A549 (cell line): ENCODE measurements around the gene NEMF.
"Not testable (repeated sequence)": the region's sequence is repeated elsewhere in the genome, so short reads cannot be mapped to it uniquely, and the experiment has no call there.

Source experiments
- BHLHE40 ChIP-seq: IDR thresholded peaks from 2 replicates; pipeline ENCODE4 v1.6.1; 2012; ENCODE audit warnings: low read depth, low read length, inconsistent platforms
- EHMT2 ChIP-seq: fragments of 200-600 bp; sonication (generic); IDR thresholded peaks from 2 replicates; pipeline ENCODE4 v1.6.1; 2016; ENCODE audit warnings: antibody characterized with exemption, low read depth, mild to moderate bottlenecking, moderate library complexity
- EP300 ChIP-seq, 2 experiments: fragments of >200 bp; sonication (Bioruptor Twin); formaldehyde crosslinking; IDR thresholded peaks; 2 replicates in 1 of 2; 3 replicates in 1 of 2; pipeline ENCODE4 v1.6.1; 2016 to 2017
- JUN ChIP-seq, 2 experiments: fragments of >200 bp; sonication (Bioruptor Twin); formaldehyde crosslinking; IDR thresholded peaks; 2 replicates in 1 of 2; 3 replicates in 1 of 2; pipeline ENCODE4 v1.6.1; 2016 to 2017
- MYC ChIP-seq: IDR thresholded peaks from 2 replicates; pipeline ENCODE4 v1.6.1; 2012; ENCODE audit warnings: mild to moderate bottlenecking, inconsistent platforms, low read length, improper control_type of control experiment, borderline replicate concordance
- NPAS2 ChIP-seq: fragments of 250-450 bp; sonication (Bioruptor Pico); IDR thresholded peaks from 2 replicates; pipeline ENCODE4 v1.8.0; 2022; ENCODE audit warnings: mild to moderate bottlenecking, moderate library complexity, borderline replicate concordance
- POLR2AphosphoS2 ChIP-seq: conservative IDR thresholded peaks from 2 replicates; pipeline ENCODE4 v1.6.1; 2012; ENCODE audit warnings: low read length, improper control_type of control experiment, inconsistent platforms
- TF ChIP-seq, protein P1 (sequence below): fragments of >200 bp; sonication (Bioruptor Twin); formaldehyde crosslinking; IDR thresholded peaks from 3 replicates; pipeline ENCODE4 v1.5.1; 2016
- TF ChIP-seq, protein P2 (sequence below): IDR thresholded peaks from 2 replicates; pipeline ENCODE4 v1.6.1; 2012
- TF ChIP-seq, protein P3 (sequence below): fragments of 200-600 bp; sonication (generic); IDR thresholded peaks from 2 replicates; pipeline ENCODE4 v1.6.1; 2016; ENCODE audit warnings: antibody characterized with exemption, mild to moderate bottlenecking, moderate library complexity
- TF ChIP-seq, protein P4 (sequence below): IDR thresholded peaks from 2 replicates; pipeline ENCODE4 v1.6.1; 2012

DNA sequence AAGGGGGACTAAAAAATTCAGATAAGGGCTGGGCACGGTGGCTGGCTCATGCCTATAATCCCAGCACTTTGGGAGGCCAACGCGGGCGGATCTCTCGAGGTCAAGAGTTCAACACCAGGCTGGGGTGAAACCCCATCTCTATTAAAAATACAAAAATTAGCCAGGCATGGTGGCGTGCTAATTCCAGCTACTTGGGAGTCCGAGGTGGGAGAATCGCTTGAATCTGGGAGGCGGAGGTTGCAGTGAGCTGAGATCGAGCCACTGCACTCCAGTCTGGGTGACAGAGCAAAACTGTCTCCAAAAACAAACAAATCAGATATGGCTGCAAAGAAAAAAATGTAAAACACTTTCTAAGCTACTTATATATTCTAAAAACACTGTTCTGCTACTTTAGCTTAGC is 80.9 kb downstream of the NEMF start:
- not testable (repeated sequence) for TF ChIP-seq JUN (IDR thresholded peaks at IDR 0.05); POLR2AphosphoS2; NPAS2 (CRISPR knock-in tag); EHMT2; MYC; EP300 (IDR thresholded peaks at IDR 0.05); BHLHE40
- TF ChIP-seq, protein P1, sequence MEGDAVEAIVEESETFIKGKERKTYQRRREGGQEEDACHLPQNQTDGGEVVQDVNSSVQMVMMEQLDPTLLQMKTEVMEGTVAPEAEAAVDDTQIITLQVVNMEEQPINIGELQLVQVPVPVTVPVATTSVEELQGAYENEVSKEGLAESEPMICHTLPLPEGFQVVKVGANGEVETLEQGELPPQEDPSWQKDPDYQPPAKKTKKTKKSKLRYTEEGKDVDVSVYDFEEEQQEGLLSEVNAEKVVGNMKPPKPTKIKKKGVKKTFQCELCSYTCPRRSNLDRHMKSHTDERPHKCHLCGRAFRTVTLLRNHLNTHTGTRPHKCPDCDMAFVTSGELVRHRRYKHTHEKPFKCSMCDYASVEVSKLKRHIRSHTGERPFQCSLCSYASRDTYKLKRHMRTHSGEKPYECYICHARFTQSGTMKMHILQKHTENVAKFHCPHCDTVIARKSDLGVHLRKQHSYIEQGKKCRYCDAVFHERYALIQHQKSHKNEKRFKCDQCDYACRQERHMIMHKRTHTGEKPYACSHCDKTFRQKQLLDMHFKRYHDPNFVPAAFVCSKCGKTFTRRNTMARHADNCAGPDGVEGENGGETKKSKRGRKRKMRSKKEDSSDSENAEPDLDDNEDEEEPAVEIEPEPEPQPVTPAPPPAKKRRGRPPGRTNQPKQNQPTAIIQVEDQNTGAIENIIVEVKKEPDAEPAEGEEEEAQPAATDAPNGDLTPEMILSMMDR, result not testable (repeated sequence)
- TF ChIP-seq, protein P2, sequence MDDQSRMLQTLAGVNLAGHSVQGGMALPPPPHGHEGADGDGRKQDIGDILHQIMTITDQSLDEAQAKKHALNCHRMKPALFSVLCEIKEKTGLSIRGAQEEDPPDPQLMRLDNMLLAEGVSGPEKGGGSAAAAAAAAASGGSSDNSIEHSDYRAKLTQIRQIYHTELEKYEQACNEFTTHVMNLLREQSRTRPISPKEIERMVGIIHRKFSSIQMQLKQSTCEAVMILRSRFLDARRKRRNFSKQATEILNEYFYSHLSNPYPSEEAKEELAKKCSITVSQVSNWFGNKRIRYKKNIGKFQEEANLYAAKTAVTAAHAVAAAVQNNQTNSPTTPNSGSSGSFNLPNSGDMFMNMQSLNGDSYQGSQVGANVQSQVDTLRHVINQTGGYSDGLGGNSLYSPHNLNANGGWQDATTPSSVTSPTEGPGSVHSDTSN, result not testable (repeated sequence)
- TF ChIP-seq, protein P3, sequence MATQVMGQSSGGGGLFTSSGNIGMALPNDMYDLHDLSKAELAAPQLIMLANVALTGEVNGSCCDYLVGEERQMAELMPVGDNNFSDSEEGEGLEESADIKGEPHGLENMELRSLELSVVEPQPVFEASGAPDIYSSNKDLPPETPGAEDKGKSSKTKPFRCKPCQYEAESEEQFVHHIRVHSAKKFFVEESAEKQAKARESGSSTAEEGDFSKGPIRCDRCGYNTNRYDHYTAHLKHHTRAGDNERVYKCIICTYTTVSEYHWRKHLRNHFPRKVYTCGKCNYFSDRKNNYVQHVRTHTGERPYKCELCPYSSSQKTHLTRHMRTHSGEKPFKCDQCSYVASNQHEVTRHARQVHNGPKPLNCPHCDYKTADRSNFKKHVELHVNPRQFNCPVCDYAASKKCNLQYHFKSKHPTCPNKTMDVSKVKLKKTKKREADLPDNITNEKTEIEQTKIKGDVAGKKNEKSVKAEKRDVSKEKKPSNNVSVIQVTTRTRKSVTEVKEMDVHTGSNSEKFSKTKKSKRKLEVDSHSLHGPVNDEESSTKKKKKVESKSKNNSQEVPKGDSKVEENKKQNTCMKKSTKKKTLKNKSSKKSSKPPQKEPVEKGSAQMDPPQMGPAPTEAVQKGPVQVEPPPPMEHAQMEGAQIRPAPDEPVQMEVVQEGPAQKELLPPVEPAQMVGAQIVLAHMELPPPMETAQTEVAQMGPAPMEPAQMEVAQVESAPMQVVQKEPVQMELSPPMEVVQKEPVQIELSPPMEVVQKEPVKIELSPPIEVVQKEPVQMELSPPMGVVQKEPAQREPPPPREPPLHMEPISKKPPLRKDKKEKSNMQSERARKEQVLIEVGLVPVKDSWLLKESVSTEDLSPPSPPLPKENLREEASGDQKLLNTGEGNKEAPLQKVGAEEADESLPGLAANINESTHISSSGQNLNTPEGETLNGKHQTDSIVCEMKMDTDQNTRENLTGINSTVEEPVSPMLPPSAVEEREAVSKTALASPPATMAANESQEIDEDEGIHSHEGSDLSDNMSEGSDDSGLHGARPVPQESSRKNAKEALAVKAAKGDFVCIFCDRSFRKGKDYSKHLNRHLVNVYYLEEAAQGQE, result not testable (repeated sequence)
- TF ChIP-seq, protein P4, sequence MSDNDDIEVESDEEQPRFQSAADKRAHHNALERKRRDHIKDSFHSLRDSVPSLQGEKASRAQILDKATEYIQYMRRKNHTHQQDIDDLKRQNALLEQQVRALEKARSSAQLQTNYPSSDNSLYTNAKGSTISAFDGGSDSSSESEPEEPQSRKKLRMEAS, result not testable (repeated sequence)
